ENCODE data around the gene FPR2.
"Not testable (repeated sequence)": the region's sequence is repeated elsewhere in the genome, so short reads cannot be mapped to it uniquely, and the experiment has no call there.

FPR2 gene

GRCh38 chr19:51760697-51761356, at the start of gene FPR2:
TSS of gene FPR2 (plus strand) at chr19:51761180. CDS start at chr19:51768659, 7,479 bp downstream.
- DNase-seq (ENCODE audit: low read depth, low spot score) = no peak

GRCh38 chr19:51711702-51712101, 49.3 kb upstream of the FPR2 start:
- no peak for DNase-seq (ENCODE audit: low read depth, low spot score)

GRCh38 chr19:51712461-51713081, 48.4 kb upstream of the FPR2 start:
- DNase-seq (ENCODE audit: low read depth, low spot score) = no peak

- DNase-seq (ENCODE audit: low read depth, low spot score) = no peak
Observed at GRCh38 chr19:51713319-51714285, 47.4 kb upstream of the FPR2 start.

GRCh38 chr19:51714848-51715247, 46.1 kb upstream of the FPR2 start:
- DNase-seq (ENCODE audit: low read depth, low spot score) = no peak

- DNase-seq (ENCODE audit: low read depth, low spot score) = no peak
Observed at GRCh38 chr19:51715850-51716249, 45.1 kb upstream of the FPR2 start.

- no peak for DNase-seq (ENCODE audit: low read depth, low spot score)
Observed at GRCh38 chr19:51716925-51717324, 44.1 kb upstream of the FPR2 start.

- no peak for DNase-seq (ENCODE audit: low read depth, low spot score)
Observed at GRCh38 chr19:51719251-51719988, 41.6 kb upstream of the FPR2 start.

GRCh38 chr19:51721905-51722304, 39.1 kb upstream of the FPR2 start:
- no peak for DNase-seq (ENCODE audit: low read depth, low spot score)

- no peak for DNase-seq (ENCODE audit: low read depth, low spot score)
Observed at GRCh38 chr19:51722492-51722891, 38.5 kb upstream of the FPR2 start.

- DNase-seq (ENCODE audit: low read depth, low spot score) = no peak
Observed at GRCh38 chr19:51724543-51724942, 36.4 kb upstream of the FPR2 start.

- no peak for DNase-seq (ENCODE audit: low read depth, low spot score)
Observed at GRCh38 chr19:51726049-51726448, 34.9 kb upstream of the FPR2 start.

- no peak for DNase-seq (ENCODE audit: low read depth, low spot score)
Observed at GRCh38 chr19:51727349-51727880, 33.6 kb upstream of the FPR2 start.

GRCh38 chr19:51729781-51730180, 31.2 kb upstream of the FPR2 start:
- DNase-seq (ENCODE audit: low read depth, low spot score) = no peak

- DNase-seq (ENCODE audit: low read depth, low spot score) = no peak
Observed at GRCh38 chr19:51733742-51734522, 27.0 kb upstream of the FPR2 start.

GRCh38 chr19:51735759-51736449, 25.1 kb upstream of the FPR2 start:
- no peak for DNase-seq (ENCODE audit: low read depth, low spot score)

GRCh38 chr19:51737389-51737788, 23.6 kb upstream of the FPR2 start:
- DNase-seq (ENCODE audit: low read depth, low spot score) = no peak

GRCh38 chr19:51737924-51738323, 23.1 kb upstream of the FPR2 start:
- no peak for DNase-seq (ENCODE audit: low read depth, low spot score)

GRCh38 chr19:51738523-51738922, 22.5 kb upstream of the FPR2 start:
- DNase-seq (ENCODE audit: low read depth, low spot score) = not testable (repeated sequence)

All from smooth muscle cell of the brain vasculature (primary cell).